DMS53 (cell line): ENCODE data around the gene SCO2.

ENCODE experiments used
- DNase-seq: peaks from one replicate; lab custom pipeline; 2025; lab: John Stamatoyannopoulos, UW

SCO2 gene

GRCh38 chr22:50476868-50477267, 48.5 kb downstream of the SCO2 start:
- DNase-seq, result no peak

GRCh38 chr22:50475652-50476002, 49.8 kb downstream of the SCO2 start:
- DNase-seq, result no peak

- DNase-seq, result peak; percentile 93
These were observed 50.4 kb downstream of the SCO2 start, which contains the start of gene SBF1 for GRCh38 chr22:50474710-50475651. TSS of gene SBF1 (minus strand) at chr22:50475035. CDS start at chr22:50474840, 195 bp downstream.

- peak; percentile 59 for DNase-seq
These were observed 51.3 kb downstream of the SCO2 start for GRCh38 chr22:50473855-50474671.
